22Rv1 (cell line): ENCODE measurements around the gene CREB5.

Source experiments
- ZFX ChIP-seq: fragments of 450-650 bp; IDR thresholded peaks from 2 replicates; pipeline ENCODE4 v1.6.1; 2017; ENCODE audit warnings: antibody characterized with exemption, borderline replicate concordance
- TF ChIP-seq, protein P1 (sequence below): fragments of 450-650 bp; IDR thresholded peaks from 2 replicates; pipeline ENCODE4 v1.5.1; 2017; ENCODE audit warnings: mild to moderate bottlenecking

DNA sequence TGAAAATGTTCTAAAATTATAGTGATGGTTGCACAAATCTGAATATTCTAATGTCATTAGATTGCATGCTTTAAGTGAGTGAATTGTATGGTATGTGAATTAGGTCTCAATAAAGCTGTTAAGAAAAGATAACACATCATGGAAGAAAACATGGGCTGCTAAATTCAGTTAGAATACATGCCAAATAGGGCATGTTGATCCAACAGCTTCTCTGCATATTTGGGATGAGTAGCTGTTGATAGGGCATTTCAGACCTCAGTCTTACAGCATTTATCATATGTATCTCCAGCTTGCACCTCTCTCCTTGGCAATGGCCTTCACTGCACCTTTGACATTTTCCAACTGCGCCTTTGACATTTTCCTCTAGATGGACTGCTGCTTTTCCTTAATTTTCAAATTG is 13.2 kb downstream of the CREB5 start:
- TF ChIP-seq, protein P1, sequence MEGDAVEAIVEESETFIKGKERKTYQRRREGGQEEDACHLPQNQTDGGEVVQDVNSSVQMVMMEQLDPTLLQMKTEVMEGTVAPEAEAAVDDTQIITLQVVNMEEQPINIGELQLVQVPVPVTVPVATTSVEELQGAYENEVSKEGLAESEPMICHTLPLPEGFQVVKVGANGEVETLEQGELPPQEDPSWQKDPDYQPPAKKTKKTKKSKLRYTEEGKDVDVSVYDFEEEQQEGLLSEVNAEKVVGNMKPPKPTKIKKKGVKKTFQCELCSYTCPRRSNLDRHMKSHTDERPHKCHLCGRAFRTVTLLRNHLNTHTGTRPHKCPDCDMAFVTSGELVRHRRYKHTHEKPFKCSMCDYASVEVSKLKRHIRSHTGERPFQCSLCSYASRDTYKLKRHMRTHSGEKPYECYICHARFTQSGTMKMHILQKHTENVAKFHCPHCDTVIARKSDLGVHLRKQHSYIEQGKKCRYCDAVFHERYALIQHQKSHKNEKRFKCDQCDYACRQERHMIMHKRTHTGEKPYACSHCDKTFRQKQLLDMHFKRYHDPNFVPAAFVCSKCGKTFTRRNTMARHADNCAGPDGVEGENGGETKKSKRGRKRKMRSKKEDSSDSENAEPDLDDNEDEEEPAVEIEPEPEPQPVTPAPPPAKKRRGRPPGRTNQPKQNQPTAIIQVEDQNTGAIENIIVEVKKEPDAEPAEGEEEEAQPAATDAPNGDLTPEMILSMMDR, result no peak
- no peak for TF ChIP-seq ZFX
